RKO (cell line): ENCODE data around the gene POLR2E.
A peak's percentile ranks its signal among the peaks of the same experiment; 100 is the strongest.
"Not testable (repeated sequence)": the region's sequence is repeated elsewhere in the genome, so short reads cannot be mapped to it uniquely, and the experiment has no call there.

Experiments used
- DNase-seq: peaks from one replicate; pipeline ENCODE4 v3.0.0-alpha.2; 2016; ENCODE audit warnings: low spot score

The POLR2E gene

GRCh38 chr19:1125601-1126467 is 30.7 kb upstream of the POLR2E start:
- no peak for DNase-seq

GRCh38 chr19:1123885-1124677 is 28.9 kb upstream of the POLR2E start:
- no peak for DNase-seq

GRCh38 chr19:1123381-1123780 is 28.2 kb upstream of the POLR2E start:
- DNase-seq, result no peak

- DNase-seq, result peak; percentile 80
Measured at GRCh38 chr19:1122972-1123363, 27.8 kb upstream of the POLR2E start.

- DNase-seq, result no peak
Measured at GRCh38 chr19:1122021-1122971, 27.1 kb upstream of the POLR2E start.

GRCh38 chr19:1121395-1121794 is 26.2 kb upstream of the POLR2E start:
- DNase-seq, result no peak

GRCh38 chr19:1119475-1120217 is 24.5 kb upstream of the POLR2E start:
- no peak for DNase-seq

GRCh38 chr19:1118999-1119398 is 23.8 kb upstream of the POLR2E start:
- DNase-seq, result no peak

- DNase-seq, result no peak
Measured at GRCh38 chr19:1117654-1118053, 22.5 kb upstream of the POLR2E start.

- DNase-seq, result no peak
Measured at GRCh38 chr19:1116726-1117581, 21.8 kb upstream of the POLR2E start.

- DNase-seq, result no peak
Measured at GRCh38 chr19:1115646-1116420, 20.7 kb upstream of the POLR2E start.

- DNase-seq, result not testable (repeated sequence)
Measured at GRCh38 chr19:1114728-1115127, 19.6 kb upstream of the POLR2E start.

GRCh38 chr19:1113986-1114483 is 18.9 kb upstream of the POLR2E start:
- no peak for DNase-seq

GRCh38 chr19:1113030-1113985 is 18.1 kb upstream of the POLR2E start:
- peak; percentile 92 for DNase-seq

- DNase-seq, result no peak
Measured at GRCh38 chr19:1112268-1113029, 17.3 kb upstream of the POLR2E start.

GRCh38 chr19:1111641-1112267 is 16.6 kb upstream of the POLR2E start:
- DNase-seq, result no peak
